Tibial artery (tissue), 4 donors: ENCODE measurements around the gene SERPINC1.
"Not testable (repeated sequence)": the region's sequence is repeated elsewhere in the genome, so short reads cannot be mapped to it uniquely, and the experiment has no call there.

ENCODE experiments used
- DNase-seq, 2 donors: peaks; one replicate each; pipeline ENCODE4 v3.0.0-alpha.2; 2019
- H3K27ac ChIP-seq, 2 donors: fragments of 200-600 bp; sonication (generic) in 1 of 2; 1 replicate in 1 of 2; 2 replicates in 1 of 2; pipeline ENCODE4 v1.5.1; 2018 to 2019; ENCODE audit warnings: mild to moderate bottlenecking in 1 of 2
- H3K27me3 ChIP-seq, 2 donors: fragments of 200-600 bp; sonication (generic) in 1 of 2; one replicate each; pipeline versions ENCODE4 v1.5.1 to v1.6.0; 2016 to 2019
- H3K36me3 ChIP-seq, 3 donors: fragments of 200-600 bp; sonication (generic) in 2 of 3; one replicate each; pipeline ENCODE4 v1.5.1; 2016 to 2019; ENCODE audit warnings: mild to moderate bottlenecking in 2 of 3
- H3K4me1 ChIP-seq, 4 donors: fragments of 200-600 bp; sonication (generic) in 2 of 4; 1 replicate in 3 of 4; 2 replicates in 1 of 4; pipeline ENCODE4 v1.5.1; 2016 to 2019
- H3K4me3 ChIP-seq, 2 donors: fragments of 200-600 bp; sonication (generic) in 1 of 2; 1 replicate in 1 of 2; 2 replicates in 1 of 2; pipeline ENCODE4 v1.5.1; 2018 to 2019; ENCODE audit warnings: mild to moderate bottlenecking in 2 of 2
- H3K9me3 ChIP-seq, 3 donors: fragments of 200-600 bp; sonication (generic) in 1 of 3; one replicate each; pipeline ENCODE4 v1.5.1; 2016 to 2019
- intact Hi-C: fragments of 100-400 bp; cut with DNase I; formaldehyde crosslinking; loops from one replicate; pipeline ENCODE4 v1.15.0; 2023; ENCODE audit warnings: low total_unique reads
- TF ChIP-seq, protein P1 (sequence below), 2 experiments: fragments of 200-600 bp in 1 of 2; fragments of 450-650 bp in 1 of 2; IDR thresholded peaks; one replicate each; pipeline ENCODE4 v1.5.1; 2017 to 2019; ENCODE audit warnings: antibody characterized with exemption in 2 of 2, mild to moderate bottlenecking in 1 of 2, moderate library complexity in 1 of 2

SERPINC1 gene

GRCh38 chr1:173861731-173862145 lies 55.4 kb downstream of the SERPINC1 start:
- Histone ChIP-seq H3K9me3 (no peaks in the 10 kb centered on the region), H3K4me1 (peaks cover 0 to 11% (median 4%) of the 10 kb centered on the region in 4 donors), H3K27me3 (no peaks in the 10 kb centered on the region), H3K27ac (no peak overlapping the region), H3K36me3 (peaks cover 44 to 82% (median 80%) of the 10 kb centered on the region in 3 donors), H3K4me3 (no peak overlapping the region)
- intact Hi-C loops, result loop anchor here (10.0 kb wide), 1 partner anchor 163 kb away; the partner anchor contains the start of gene RC3H1
- no peak for DNase-seq
- TF ChIP-seq, protein P1, sequence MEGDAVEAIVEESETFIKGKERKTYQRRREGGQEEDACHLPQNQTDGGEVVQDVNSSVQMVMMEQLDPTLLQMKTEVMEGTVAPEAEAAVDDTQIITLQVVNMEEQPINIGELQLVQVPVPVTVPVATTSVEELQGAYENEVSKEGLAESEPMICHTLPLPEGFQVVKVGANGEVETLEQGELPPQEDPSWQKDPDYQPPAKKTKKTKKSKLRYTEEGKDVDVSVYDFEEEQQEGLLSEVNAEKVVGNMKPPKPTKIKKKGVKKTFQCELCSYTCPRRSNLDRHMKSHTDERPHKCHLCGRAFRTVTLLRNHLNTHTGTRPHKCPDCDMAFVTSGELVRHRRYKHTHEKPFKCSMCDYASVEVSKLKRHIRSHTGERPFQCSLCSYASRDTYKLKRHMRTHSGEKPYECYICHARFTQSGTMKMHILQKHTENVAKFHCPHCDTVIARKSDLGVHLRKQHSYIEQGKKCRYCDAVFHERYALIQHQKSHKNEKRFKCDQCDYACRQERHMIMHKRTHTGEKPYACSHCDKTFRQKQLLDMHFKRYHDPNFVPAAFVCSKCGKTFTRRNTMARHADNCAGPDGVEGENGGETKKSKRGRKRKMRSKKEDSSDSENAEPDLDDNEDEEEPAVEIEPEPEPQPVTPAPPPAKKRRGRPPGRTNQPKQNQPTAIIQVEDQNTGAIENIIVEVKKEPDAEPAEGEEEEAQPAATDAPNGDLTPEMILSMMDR (IDR thresholded peaks at IDR 0.05), result no peak

DNA sequence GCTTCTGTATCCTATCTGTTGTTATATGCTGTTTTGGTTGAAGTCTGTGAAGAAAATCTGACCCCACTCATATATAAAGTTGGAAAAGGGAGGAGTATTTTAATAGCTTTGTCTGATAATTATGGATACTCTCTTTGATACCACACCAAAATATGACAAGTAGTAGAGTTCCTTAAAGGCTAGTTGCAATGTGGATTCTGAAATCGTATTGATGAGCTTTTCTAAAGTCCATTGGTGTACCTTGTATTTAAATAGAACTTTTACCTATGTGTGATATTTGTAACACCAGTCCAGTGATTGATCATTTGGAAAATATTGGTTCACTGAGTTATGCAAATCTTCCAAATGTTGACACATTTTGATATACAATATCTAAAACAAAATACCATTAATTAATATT lies 57.1 kb downstream of the SERPINC1 start:
- intact Hi-C loops, result loop anchor here (10.0 kb wide), 1 partner anchor 165 kb away; the partner anchor contains the start of gene RC3H1
- TF ChIP-seq, protein P1 (IDR thresholded peaks at IDR 0.05), result no peak
- Histone ChIP-seq H3K4me3 (no peak overlapping the region), H3K27me3 (no peaks in the 10 kb centered on the region), H3K4me1 (peaks cover 0 to 3% (median 0%) of the 10 kb centered on the region in 4 donors), H3K9me3 (no peaks in the 10 kb centered on the region), H3K27ac (no peak overlapping the region), H3K36me3 (peaks cover 51 to 83% (median 73%) of the 10 kb centered on the region in 3 donors)
- no peak for DNase-seq

- intact Hi-C loops, DNase-seq, H3K27me3 ChIP-seq, H3K4me1 ChIP-seq, H3K4me3 ChIP-seq, H3K27ac ChIP-seq, H3K9me3 ChIP-seq: not testable (repeated sequence)
- H3K36me3 ChIP-seq, result peaks cover 46 to 82% (median 67%) of the 10 kb centered on the region in 3 donors
Measured at GRCh38 chr1:173859547-173859946, 57.6 kb downstream of the SERPINC1 start.

DNA sequence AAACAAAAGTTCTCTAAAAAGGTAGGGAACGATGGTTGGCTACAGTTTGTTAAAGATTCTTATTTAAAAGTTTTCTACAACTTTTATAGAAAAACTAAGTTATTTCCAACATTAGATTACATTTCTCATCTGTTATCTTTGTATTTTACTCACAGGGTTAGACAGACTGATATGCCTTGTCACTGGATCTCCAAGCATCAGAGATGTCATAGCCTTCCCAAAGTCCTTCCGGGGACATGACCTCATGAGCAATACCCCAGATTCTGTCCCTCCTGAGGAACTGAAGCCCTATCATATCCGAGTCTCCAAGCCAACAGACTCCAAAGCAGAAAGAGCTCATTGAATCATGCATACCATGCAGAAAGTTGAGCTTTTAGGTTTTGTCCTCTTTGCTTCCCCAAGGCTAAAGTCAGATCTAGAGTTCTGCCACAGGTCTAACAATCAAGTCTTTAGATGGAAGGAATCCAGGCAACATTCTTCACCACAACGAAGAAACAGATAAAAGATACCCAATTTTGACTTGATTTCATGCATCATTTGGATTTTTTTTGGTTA lies 59.7 kb downstream of the SERPINC1 start:
- TF ChIP-seq, protein P1 (IDR thresholded peaks at IDR 0.05), result no peak
- Histone ChIP-seq H3K9me3 (no peaks in the 10 kb centered on the region), H3K4me1 (no peaks in the 10 kb centered on the region), H3K27me3 (no peaks in the 10 kb centered on the region), H3K36me3 (peaks cover 45 to 82% (median 63%) of the 10 kb centered on the region in 3 donors), H3K4me3 (no peak overlapping the region), H3K27ac (no peak overlapping the region)
- DNase-seq, result no peak
- intact Hi-C loops, result no loop called here

GRCh38 chr1:173856903-173857302 lies 60.2 kb downstream of the SERPINC1 start:
- intact Hi-C loops, result no loop called here
- no peak for DNase-seq
- no peaks in the 10 kb centered on the region for H3K9me3 ChIP-seq
- no peaks in the 10 kb centered on the region for H3K4me1 ChIP-seq
- H3K4me3 ChIP-seq, result no peak overlapping the region
- TF ChIP-seq, protein P1 (IDR thresholded peaks at IDR 0.05), result no peak
- H3K27ac ChIP-seq, result no peak overlapping the region
- H3K27me3 ChIP-seq, result no peaks in the 10 kb centered on the region
- H3K36me3 ChIP-seq, result peaks cover 45 to 82% (median 58%) of the 10 kb centered on the region in 3 donors

DNA sequence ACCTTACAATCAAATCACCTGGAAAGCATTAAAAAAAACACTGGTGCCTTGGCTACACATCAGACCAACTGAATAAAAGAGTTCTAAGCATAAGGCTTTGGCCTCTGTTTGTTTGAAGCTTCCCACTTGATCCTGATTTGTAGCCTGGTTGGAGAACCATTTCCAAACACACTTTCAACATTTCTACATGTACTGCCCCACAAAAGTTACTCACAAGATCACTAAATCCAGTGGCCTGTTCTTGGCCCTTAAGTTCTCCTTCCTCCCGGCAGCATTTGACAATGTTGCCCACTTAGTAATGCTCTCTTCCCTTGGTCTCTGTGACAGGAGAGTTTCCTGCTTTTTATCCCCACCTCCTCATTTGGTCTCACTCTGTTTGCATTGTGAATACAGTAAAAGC lies 61.1 kb downstream of the SERPINC1 start:
- intact Hi-C loops, result no loop called here
- no peaks in the 10 kb centered on the region for H3K4me1 ChIP-seq
- no peaks in the 10 kb centered on the region for H3K9me3 ChIP-seq
- H3K36me3 ChIP-seq, result peaks cover 54 to 82% (median 57%) of the 10 kb centered on the region in 3 donors
- no peak for DNase-seq
- TF ChIP-seq, protein P1 (IDR thresholded peaks at IDR 0.05), result no peak
- H3K27ac ChIP-seq, result no peak overlapping the region
- H3K4me3 ChIP-seq, result no peak overlapping the region
- no peaks in the 10 kb centered on the region for H3K27me3 ChIP-seq
